Hepatocyte (in vitro differentiated cells): ENCODE data around the gene SKAP1.

Experiments used
- CTCF ChIP-seq: fragments of 200-600 bp; sonication (generic); IDR thresholded peaks from 2 replicates; pipeline ENCODE4 v1.5.1; 2016; ENCODE audit warnings: antibody characterized with exemption, mild to moderate bottlenecking; ENCODE audit not compliant: poor library complexity
- EZH2 ChIP-seq: fragments of 200-600 bp; sonication (generic); IDR thresholded peaks from 2 replicates; pipeline ENCODE4 v1.6.1; 2016; ENCODE audit warnings: antibody characterized with exemption, mild to moderate bottlenecking, borderline replicate concordance
- EZH2phosphoT487 ChIP-seq: fragments of 200-600 bp; sonication (generic); IDR thresholded peaks from one replicate; pipeline ENCODE4 v1.6.1; 2018; ENCODE audit warnings: antibody characterized with exemption, mild to moderate bottlenecking, low read depth, moderate library complexity; ENCODE audit not compliant: unreplicated experiment, severe bottlenecking

GRCh38 chr17:48180842-48181629, 249.0 kb downstream of the SKAP1 start:
- TF ChIP-seq CTCF = no peak
- TF ChIP-seq EZH2 = no peak
- TF ChIP-seq EZH2phosphoT487 = no peak
